ENCODE measurements around the gene HRG. TPM values are rescaled to one million over a fixed set of nuclear protein-coding genes. Genes with fewer than 3 reads are reported as not detected.

The HRG gene
- total and polyA plus RNA-seq, 2 experiments from 2014 or later = not detected

DNA sequence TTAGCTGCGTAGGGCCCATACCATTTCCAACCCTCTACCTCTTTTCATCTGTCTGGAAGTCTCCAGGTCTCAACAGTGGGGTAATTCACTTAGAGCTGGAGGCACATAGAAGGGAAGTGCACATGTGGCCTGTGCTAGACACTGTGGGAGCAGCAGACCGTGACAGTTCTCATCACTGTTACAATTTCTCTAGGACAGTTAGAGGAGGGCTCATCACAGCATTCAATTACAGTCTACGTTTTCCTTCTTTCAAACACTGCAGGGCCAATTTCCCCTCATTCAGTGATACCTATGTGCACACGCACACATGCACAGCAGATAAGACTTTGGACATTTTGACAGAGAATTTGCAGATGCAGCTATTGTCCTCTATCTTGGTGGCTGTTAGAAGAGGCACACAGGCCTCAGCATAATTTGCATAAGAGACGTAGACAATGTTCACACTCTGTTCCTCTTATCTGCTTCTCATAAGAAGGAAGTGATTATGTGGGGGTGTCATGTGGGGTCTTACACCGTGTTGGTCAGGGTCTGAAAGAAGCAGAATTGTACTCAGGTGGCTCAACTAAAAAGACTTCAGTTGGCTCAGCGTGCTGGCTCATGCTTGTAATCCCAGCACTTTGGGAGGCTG, 12.6 kb upstream of the HRG start:
- TF ChIP-seq EZH2phosphoT487 (IDR thresholded peaks at IDR 0.05; ENCODE audit: insufficient read depth, low read depth) = no peak
- no peak for TF ChIP-seq EZH2 (IDR thresholded peaks at IDR 0.05; ENCODE audit: insufficient read depth, poor library complexity, severe bottlenecking)
- no peaks in the 10 kb centered on the region for H3K9me2 ChIP-seq (ENCODE audit: insufficient read depth)
- in situ Hi-C loops (cut with MboI) = no loop called here
- 17 to 21% methylated on average over 7 of the region's 7 CpGs for WGBS, 2 experiments (ENCODE audit: low coverage in 1 of 2, low lambda C conversion rate in 2 of 2, missing lambda C conversion rate in 2 of 2)
- H3K36me3 ChIP-seq (ENCODE audit: low read depth) = no peaks in the 10 kb centered on the region
- no peak overlapping the region for H3K9ac ChIP-seq
- H3K79me2 ChIP-seq (ENCODE audit: insufficient read depth) = no peaks in the 10 kb centered on the region
- no peak overlapping the region for H3K4me3 ChIP-seq
- H3F3A ChIP-seq (ENCODE audit: insufficient read depth) = no peaks in the 10 kb centered on the region
- no peaks in the 10 kb centered on the region for H3K4me1 ChIP-seq (ENCODE audit: insufficient read depth)
- peaks cover 12% of the 10 kb centered on the region; the same call in 1 of the 2 replicates for H3K27me3 ChIP-seq (replicated peaks; ENCODE audit: insufficient read depth)
- H3K4me2 ChIP-seq (ENCODE audit: unreplicated experiment) = no peak overlapping the region
- H3K27ac ChIP-seq = no peak overlapping the region
- no peak overlapping the region for H2AFZ ChIP-seq
- no peaks in the 10 kb centered on the region for H3K9me3 ChIP-seq (ENCODE audit: low read depth)
- no peak for DNase-seq
- H4K20me1 ChIP-seq (ENCODE audit: insufficient read depth) = no peaks in the 10 kb centered on the region

DNA sequence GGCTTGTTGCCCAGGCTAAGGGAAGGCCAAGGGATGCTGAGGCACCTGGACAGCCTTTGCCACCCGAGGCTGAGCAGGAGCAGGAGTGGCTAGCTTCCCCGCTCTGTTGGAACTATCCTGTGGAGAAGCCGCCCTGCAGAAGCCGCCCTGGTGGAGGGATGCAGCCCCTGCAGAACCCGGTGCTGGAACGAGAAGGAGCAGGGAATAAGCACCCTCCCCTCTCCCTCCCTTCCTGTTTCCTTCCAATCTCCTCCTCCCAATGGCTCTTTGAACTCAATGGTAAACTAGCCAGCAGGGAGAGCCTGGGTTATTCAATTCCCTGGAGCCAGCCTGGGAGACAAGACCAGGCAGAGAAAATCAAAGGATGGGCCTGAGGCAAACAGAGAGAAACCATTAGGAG, 11.8 kb upstream of the HRG start:
- in situ Hi-C loops (cut with MboI) = no loop called here
- 20 to 22% methylated on average over 6 of the region's 6 CpGs for WGBS, 2 experiments (ENCODE audit: low coverage in 1 of 2, low lambda C conversion rate in 2 of 2, missing lambda C conversion rate in 2 of 2)
- H3K9me2 ChIP-seq (ENCODE audit: insufficient read depth) = no peaks in the 10 kb centered on the region
- H3K9ac ChIP-seq = no peak overlapping the region
- H3K27ac ChIP-seq = no peak overlapping the region
- H3F3A ChIP-seq (ENCODE audit: insufficient read depth) = no peaks in the 10 kb centered on the region
- H3K79me2 ChIP-seq (ENCODE audit: insufficient read depth) = no peaks in the 10 kb centered on the region
- DNase-seq = no peak
- no peak overlapping the region for H3K4me2 ChIP-seq (ENCODE audit: unreplicated experiment)
- H4K20me1 ChIP-seq (ENCODE audit: insufficient read depth) = no peaks in the 10 kb centered on the region
- peaks cover 12% of the 10 kb centered on the region; the same call in 1 of the 2 replicates for H3K27me3 ChIP-seq (replicated peaks; ENCODE audit: insufficient read depth)
- no peak for TF ChIP-seq EZH2 (IDR thresholded peaks at IDR 0.05; ENCODE audit: insufficient read depth, poor library complexity, severe bottlenecking)
- no peak for TF ChIP-seq EZH2phosphoT487 (IDR thresholded peaks at IDR 0.05; ENCODE audit: insufficient read depth, low read depth)
- H3K36me3 ChIP-seq (ENCODE audit: low read depth) = no peaks in the 10 kb centered on the region
- H2AFZ ChIP-seq = no peak overlapping the region
- H3K4me1 ChIP-seq (ENCODE audit: insufficient read depth) = no peaks in the 10 kb centered on the region
- H3K4me3 ChIP-seq = no peak overlapping the region
- H3K9me3 ChIP-seq (ENCODE audit: low read depth) = no peaks in the 10 kb centered on the region

DNA sequence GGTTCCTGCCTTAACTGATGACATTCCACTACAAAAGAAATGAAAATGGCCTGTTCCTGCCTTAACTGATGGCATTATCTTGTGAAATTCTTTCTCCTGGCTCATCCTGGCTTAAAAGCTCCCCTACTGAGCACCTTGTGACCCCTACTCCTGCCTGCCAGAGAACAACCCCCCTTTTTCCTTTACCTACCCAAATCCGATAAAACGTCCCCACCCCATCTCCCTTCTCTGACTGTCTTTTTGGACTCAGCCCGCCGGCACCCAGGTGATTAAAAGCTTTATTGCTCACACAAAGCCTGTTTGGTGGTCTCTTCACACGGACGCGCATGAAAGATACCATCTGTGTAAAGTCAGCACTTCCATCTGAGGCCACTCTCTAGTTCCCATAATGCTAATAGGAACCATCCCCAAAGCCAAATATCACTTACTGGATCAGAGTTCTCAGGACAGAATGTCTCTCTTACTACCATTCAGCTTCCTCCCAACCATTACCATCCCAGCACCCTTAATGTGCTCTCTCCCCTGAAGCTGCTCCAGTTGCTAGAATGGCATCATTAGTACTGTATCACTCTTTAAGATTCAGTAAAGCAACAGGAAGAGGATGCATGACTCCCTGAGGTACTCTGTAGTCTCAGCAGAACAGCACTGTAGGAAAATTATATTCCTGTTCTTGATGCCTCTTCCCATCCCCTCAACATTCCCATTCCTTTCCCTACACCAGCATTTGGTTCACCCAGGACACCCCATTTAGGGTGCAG, 2.3 kb upstream of the HRG start:
- H3K9me3 ChIP-seq (ENCODE audit: low read depth) = no peaks in the 10 kb centered on the region
- no peak overlapping the region for H3K4me2 ChIP-seq (ENCODE audit: unreplicated experiment)
- no peak overlapping the region for H3K4me3 ChIP-seq
- TF ChIP-seq EZH2phosphoT487 (IDR thresholded peaks at IDR 0.05; ENCODE audit: insufficient read depth, low read depth) (no peak), EZH2 (IDR thresholded peaks at IDR 0.05; ENCODE audit: insufficient read depth, poor library complexity, severe bottlenecking) (no peak)
- in situ Hi-C loops (cut with MboI) = no loop called here
- DNase-seq = no peak
- no peaks in the 10 kb centered on the region for H3K36me3 ChIP-seq (ENCODE audit: low read depth)
- H3K4me1 ChIP-seq (ENCODE audit: insufficient read depth) = no peaks in the 10 kb centered on the region
- H3K27me3 ChIP-seq (replicated peaks; ENCODE audit: insufficient read depth) = peaks cover 18% of the 10 kb centered on the region
- no peaks in the 10 kb centered on the region for H3K9me2 ChIP-seq (ENCODE audit: insufficient read depth)
- no peaks in the 10 kb centered on the region for H3F3A ChIP-seq (ENCODE audit: insufficient read depth)
- no peak overlapping the region for H2AFZ ChIP-seq
- H3K9ac ChIP-seq = no peak overlapping the region
- no peak overlapping the region for H3K27ac ChIP-seq
- WGBS, 2 experiments (ENCODE audit: low coverage in 1 of 2, low lambda C conversion rate in 2 of 2, missing lambda C conversion rate in 2 of 2) = 1 to 2% methylated on average over 7 of the region's 7 CpGs
- no peaks in the 10 kb centered on the region for H3K79me2 ChIP-seq (ENCODE audit: insufficient read depth)
- no peaks in the 10 kb centered on the region for H4K20me1 ChIP-seq (ENCODE audit: insufficient read depth)

DNA sequence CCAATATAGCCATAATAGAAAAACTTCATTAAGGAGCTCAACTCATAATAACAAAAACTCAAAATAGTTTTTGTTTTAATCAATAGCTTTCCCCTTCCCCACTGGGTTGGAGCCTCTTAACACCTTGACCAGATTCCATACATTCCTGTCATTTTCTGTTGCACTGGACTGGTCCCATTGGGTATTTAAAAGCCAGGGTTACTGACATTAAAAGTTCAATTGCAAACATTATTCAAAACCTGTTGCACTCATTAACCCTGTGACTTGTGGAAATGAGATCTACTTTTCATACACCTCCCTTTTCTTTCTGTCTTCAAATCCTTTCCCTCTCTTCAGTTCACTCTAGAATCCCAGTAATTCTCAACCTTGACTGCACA, 1.7 kb upstream of the HRG start:
- DNase-seq = no peak
- TF ChIP-seq EZH2 (IDR thresholded peaks at IDR 0.05; ENCODE audit: insufficient read depth, poor library complexity, severe bottlenecking) = no peak
- no peak for TF ChIP-seq EZH2phosphoT487 (IDR thresholded peaks at IDR 0.05; ENCODE audit: insufficient read depth, low read depth)
- H3K9me2 ChIP-seq (ENCODE audit: insufficient read depth) = no peaks in the 10 kb centered on the region
- H3K9ac ChIP-seq = no peak overlapping the region
- no peaks in the 10 kb centered on the region for H3K79me2 ChIP-seq (ENCODE audit: insufficient read depth)
- H3K27me3 ChIP-seq (replicated peaks; ENCODE audit: insufficient read depth) = peaks cover 18% of the 10 kb centered on the region
- no peak overlapping the region for H3K27ac ChIP-seq
- no peaks in the 10 kb centered on the region for H4K20me1 ChIP-seq (ENCODE audit: insufficient read depth)
- H3K4me3 ChIP-seq = no peak overlapping the region
- H3F3A ChIP-seq (ENCODE audit: insufficient read depth) = no peaks in the 10 kb centered on the region
- no peaks in the 10 kb centered on the region for H3K9me3 ChIP-seq (ENCODE audit: low read depth)
- H3K4me1 ChIP-seq (ENCODE audit: insufficient read depth) = no peaks in the 10 kb centered on the region
- H3K36me3 ChIP-seq (ENCODE audit: low read depth) = no peaks in the 10 kb centered on the region
- in situ Hi-C loops (cut with MboI) = no loop called here
- H2AFZ ChIP-seq = no peak overlapping the region
- no peak overlapping the region for H3K4me2 ChIP-seq (ENCODE audit: unreplicated experiment)

Data from GM23248 (cell line).